ENCODE measurements around the gene DEFB113.

Gene DEFB113

GRCh38 chr6:49934770-49935169 lies 34.7 kb downstream of the DEFB113 start:
- no peak for DNase-seq

- no peak for DNase-seq
Measured at GRCh38 chr6:49933526-49933925, 35.9 kb downstream of the DEFB113 start.

- DNase-seq = no peak
Measured at GRCh38 chr6:49929340-49929739, 40.1 kb downstream of the DEFB113 start.

- peak; percentile 5 for DNase-seq
Measured at GRCh38 chr6:49923826-49924225, 45.6 kb downstream of the DEFB113 start.

GRCh38 chr6:49919935-49920644 lies 49.3 kb downstream of the DEFB113 start:
- no peak for DNase-seq

- no peak for DNase-seq
Measured at GRCh38 chr6:49919261-49919660, 50.2 kb downstream of the DEFB113 start.

- no peak for DNase-seq
Measured at GRCh38 chr6:49918787-49919186, 50.6 kb downstream of the DEFB113 start.

Data from NCI-H510A (cell line).